ENCODE measurements around the gene OR4K15. TPM values are rescaled to one million over a fixed set of nuclear protein-coding genes. Genes with fewer than 3 reads are reported as not detected.

The OR4K15 gene
- total RNA-seq (2021): not detected in 2 replicates
- long read RNA-seq: 0 reads

GRCh38 chr14:19975291-19975690 lies at the start of gene OR4K15:
Gene OR4K15 (plus strand): TSS chr14:19975591. CDS start chr14:19975591, 0 bp downstream.
- DNase-seq: no peak
- no peak for TF ChIP-seq CTCF (conservative IDR thresholded peaks at IDR 0.05)
- no peak within 1 kb of the TSS for H3K56ac ChIP-seq (ENCODE audit: insufficient read length, low read depth, low read length)
- no peaks in the 10 kb centered on the region for H4K20me1 ChIP-seq (ENCODE audit: control insufficient read depth, insufficient read depth, insufficient read length)
- H3K9ac ChIP-seq (ENCODE audit: extremely low read depth, insufficient read length, low read length): no peak within 1 kb of the TSS
- H3K79me2 ChIP-seq (ENCODE audit: insufficient read depth, low read length): no peaks in the 10 kb centered on the region
- no peak within 1 kb of the TSS for H4K5ac ChIP-seq (ENCODE audit: insufficient read length, low read depth, low read length)
- no peak within 1 kb of the TSS for H2BK12ac ChIP-seq (ENCODE audit: insufficient read length, low read depth, low read length)
- no peak within 1 kb of the TSS for H2BK120ac ChIP-seq (ENCODE audit: low read depth, low read length, poor library complexity, severe bottlenecking)
- peaks cover 33% of the 10 kb centered on the region for H3K9me3 ChIP-seq (ENCODE audit: control insufficient read depth, low read depth, low read length)
- no peak within 1 kb of the TSS for H3T11ph ChIP-seq (ENCODE audit: low read length)
- no peak within 1 kb of the TSS for H2AFZ ChIP-seq (ENCODE audit: low read length)
- H2BK20ac ChIP-seq (ENCODE audit: low read depth, low read length, poor library complexity, severe bottlenecking): no peak within 1 kb of the TSS
- H3K36me3 Mint-ChIP-seq (ENCODE audit: insufficient read depth in 1 of 3, low read depth in 3 of 3): peaks cover 0 to 12% (median 11%) of the 10 kb centered on the region in 3 experiments; a peak in 3 of 7 replicates
- H3K9me3 Mint-ChIP-seq: peaks cover 61 to 63% of the 10 kb centered on the region in 2 experiments
- no peaks in the 10 kb centered on the region for H3K23me2 ChIP-seq (ENCODE audit: insufficient read length, low read depth, low read length, poor library complexity, severe bottlenecking)
- no peak within 1 kb of the TSS for H3K27ac ChIP-seq (ENCODE audit: insufficient read length, low read depth, low read length)
- H3K27me3 Mint-ChIP-seq (ENCODE audit: low read depth): no peaks in the 10 kb centered on the region; the same call in 1 of the 2 replicates
- no peak within 1 kb of the TSS for H2BK15ac ChIP-seq (ENCODE audit: low read depth, low read length)
- H4K8ac ChIP-seq (replicated peaks; ENCODE audit: insufficient read length, low read depth, low read length): no peak within 1 kb of the TSS
- no peaks in the 10 kb centered on the region for H3K27me3 ChIP-seq (ENCODE audit: insufficient read depth, low read length)
- WGBS (ENCODE audit: extremely low coverage, insufficient read length, low lambda C conversion rate): no CpG with 5 or more reads among the region's 3 CpGs
- no peak within 1 kb of the TSS for H3K18ac ChIP-seq (ENCODE audit: insufficient read length, low read depth, low read length)
- H4K91ac ChIP-seq (ENCODE audit: insufficient read length, low read depth, low read length): no peak within 1 kb of the TSS
- no peak within 1 kb of the TSS for H2BK5ac ChIP-seq (ENCODE audit: insufficient read length, low read length)
- H3K23ac ChIP-seq (ENCODE audit: insufficient read length, low read depth, low read length): no peak within 1 kb of the TSS
- no peak within 1 kb of the TSS for H3K4me3 Mint-ChIP-seq
- H3K4me1 Mint-ChIP-seq: no peaks in the 10 kb centered on the region
- H3K79me1 ChIP-seq (ENCODE audit: insufficient read depth, low read depth, low read length, poor library complexity, severe bottlenecking): no peaks in the 10 kb centered on the region
- H3K4me1 ChIP-seq (ENCODE audit: insufficient read depth, low read length): no peaks in the 10 kb centered on the region
- H3K4ac ChIP-seq (ENCODE audit: low read depth, low read length): no peak within 1 kb of the TSS
- H2AK5ac ChIP-seq (ENCODE audit: insufficient read length, low read length): no peak within 1 kb of the TSS
- H3K27ac Mint-ChIP-seq: no peak within 1 kb of the TSS
- H3K4me2 ChIP-seq (ENCODE audit: insufficient read depth, insufficient read length, low read length): no peak within 1 kb of the TSS
- H3K14ac ChIP-seq (ENCODE audit: insufficient read depth, low read length): no peak within 1 kb of the TSS
